Astrocyte of the cerebellum (primary cell): Measurements from ENCODE around the gene PIP5KL1.

Experiments used
- DNase-seq: peaks from one replicate; pipeline ENCODE4 v3.0.0-alpha.2; 2011; ENCODE audit warnings: low read depth
- H3K4me3 ChIP-seq: 2 replicates; pipeline ENCODE4 v1.5.1; 2011; ENCODE audit warnings: mild to moderate bottlenecking, low read depth, low read length, moderate library complexity
- CTCF ChIP-seq: IDR thresholded peaks from 2 replicates; pipeline ENCODE4 v1.5.1; 2012; ENCODE audit warnings: low read length, low read depth, moderate library complexity, mild to moderate bottlenecking; ENCODE audit errors: missing control alignments
- in situ Hi-C: cut with HindIII; loops from 2 replicates; pipeline ENCODE4 v1.10.0; 2017; ENCODE audit warnings: low sequenced_read_pairs

PIP5KL1 gene

GRCh38 chr9:127878001-127878651 lies 52.5 kb downstream of the PIP5KL1 start:
- peak overlapping the region; percentile 50 for H3K4me3 ChIP-seq
- no peak for DNase-seq
- TF ChIP-seq CTCF: no peak
- in situ Hi-C loops: no loop called here

GRCh38 chr9:127877566-127877998 lies 53.0 kb downstream of the PIP5KL1 start, which contains the start of gene AK1:
Gene AK1, minus strand, starts transcription at chr9:127877675. Its CDS starts 3,058 bp downstream, at chr9:127874617.
- H3K4me3 ChIP-seq: peak within 1 kb of the TSS; percentile 50
- TF ChIP-seq CTCF: no peak
- in situ Hi-C loops: no loop called here
- DNase-seq: no peak

- H3K4me3 ChIP-seq: peak overlapping the region; percentile 50
- in situ Hi-C loops: no loop called here
- no peak for DNase-seq
- TF ChIP-seq CTCF: no peak
Measured at GRCh38 chr9:127876764-127877562, 53.6 kb downstream of the PIP5KL1 start.

- no peak for DNase-seq
- peak overlapping the region; percentile 50 for H3K4me3 ChIP-seq
- in situ Hi-C loops: no loop called here
- TF ChIP-seq CTCF: no peak
Measured at GRCh38 chr9:127876026-127876763, 54.4 kb downstream of the PIP5KL1 start.

- H3K4me3 ChIP-seq: peak overlapping the region; percentile 24
- peak; percentile 42 for DNase-seq
- TF ChIP-seq CTCF: no peak
- in situ Hi-C loops: no loop called here
Measured at GRCh38 chr9:127875306-127875966, 55.1 kb downstream of the PIP5KL1 start.
